GM12892 (cell line): ENCODE results near the gene HDGFL2.

ENCODE experiments used
- POLR2A ChIP-seq: IDR thresholded peaks from 2 replicates; pipeline ENCODE4 v1.6.1; 2011; ENCODE audit warnings: low read depth, low read length, control low read depth
- POLR2AphosphoS5 ChIP-seq: IDR thresholded peaks from 2 replicates; pipeline ENCODE4 v1.6.1; 2011; ENCODE audit warnings: low read depth, low read length, control low read depth

DNA sequence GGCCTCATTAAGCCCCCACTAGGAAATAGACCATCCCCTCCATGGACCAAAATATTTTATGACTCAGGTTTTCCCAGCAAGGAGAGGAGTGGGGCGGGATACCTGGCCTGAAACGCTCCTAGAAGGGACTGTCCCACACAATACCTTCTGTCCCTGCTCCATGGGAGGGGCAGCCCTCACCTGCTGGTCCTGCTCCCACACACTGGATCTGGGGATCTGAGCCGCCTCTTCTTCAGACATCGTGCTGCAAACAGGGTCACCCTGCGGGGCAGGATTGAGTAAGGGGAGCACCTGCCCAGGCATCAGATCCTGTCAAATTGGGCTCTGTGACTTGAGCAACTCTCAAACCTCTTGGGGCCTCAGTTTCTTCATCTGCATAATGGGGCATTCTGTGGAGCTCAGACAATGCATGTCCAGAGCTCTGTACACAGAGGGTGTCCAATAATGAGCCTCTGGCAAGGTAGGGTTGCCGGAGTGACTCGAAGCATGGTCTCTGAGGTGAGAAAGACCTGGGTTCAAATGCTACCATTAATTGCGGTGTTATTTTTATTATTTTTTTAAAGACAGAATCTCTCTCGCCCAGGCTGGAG lies 61.8 kb downstream of the HDGFL2 start:
- TF ChIP-seq POLR2A, result no peak
- TF ChIP-seq POLR2AphosphoS5, result no peak
